Panc1 (cell line): ENCODE data around the gene APOBEC3A. TPM values are rescaled to one million over a fixed set of nuclear protein-coding genes. Genes with fewer than 3 reads are reported as not detected.

Experiments used
- ATAC-seq: fragments of 200-7000 bp; cut with Tn5 transposase; 2 replicates; pipeline ENCODE4 v1.9.1; 2020; ENCODE audit warnings: mild to moderate bottlenecking, moderate library complexity
- BruUV-seq: library from RNA; stranded (reverse); fragments of 400-500 nt; replicated peaks from 2 replicates; lab custom pipeline; 2021; lab: Mats Ljungman, UMichigan
- CTCF ChIA-PET: fragments of 300-600 bp; sonication (Branson Sonifier 250); formaldehyde crosslinking; loops from one replicate; lab custom pipeline; 2022; ENCODE audit warnings: antibody characterized with exemption; lab: Charles Lee
- POLR2A ChIA-PET: fragments of 300-600 bp; sonication (Branson Sonifier 250); formaldehyde crosslinking; loops from one replicate; lab custom pipeline; 2022; ENCODE audit warnings: antibody characterized with exemption; lab: Charles Lee
- DNase-seq: peaks from one replicate; pipeline ENCODE4 v3.0.0-alpha.2; 2010; ENCODE audit warnings: low read depth, low spot score
- H3K27ac ChIP-seq: 2 replicates; pipeline ENCODE4 v1.5.1; 2011; ENCODE audit warnings: mild to moderate bottlenecking, low read length, inconsistent platforms
- H3K27me3 ChIP-seq: fragments of 200-500 bp; sonication (Bioruptor generic); 2 replicates; pipeline ENCODE4 v1.6.0; 2014; ENCODE audit warnings: low read length, inconsistent platforms; ENCODE audit not compliant: control insufficient read depth, insufficient read depth
- H3K36me3 ChIP-seq: fragments of 200-500 bp; sonication (Bioruptor generic); 2 replicates; pipeline ENCODE4 v1.5.1; 2014; ENCODE audit warnings: inconsistent platforms, mild to moderate bottlenecking, low read length, moderate library complexity; ENCODE audit not compliant: control insufficient read depth, insufficient read depth
- H3K4me1 ChIP-seq: 2 replicates; pipeline ENCODE4 v1.5.1; 2011; ENCODE audit warnings: inconsistent platforms, mild to moderate bottlenecking, low read length, moderate library complexity; ENCODE audit not compliant: control insufficient read depth, insufficient read depth
- H3K4me3 ChIP-seq, 2 experiments: 2 replicates each; pipeline ENCODE4 v1.5.1; 2011 to 2012; ENCODE audit warnings: low read depth in 2 of 2, low read length in 2 of 2, mild to moderate bottlenecking in 2 of 2, inconsistent platforms in 1 of 2, moderate library complexity in 1 of 2
- H3K9me3 ChIP-seq: fragments of 200-500 bp; sonication (Bioruptor generic); 2 replicates; pipeline ENCODE4 v1.5.1; 2014; ENCODE audit warnings: low read depth, mild to moderate bottlenecking, inconsistent platforms, low read length, moderate library complexity; ENCODE audit not compliant: control insufficient read depth, insufficient read depth
- CTCF ChIP-seq: fragments of 450-650 bp; IDR thresholded peaks from 2 replicates; pipeline ENCODE4 v1.5.1; 2017; ENCODE audit warnings: mild to moderate bottlenecking
- POLR2AphosphoS5 ChIP-seq: IDR thresholded peaks from 2 replicates; pipeline ENCODE4 v1.6.1; 2012; ENCODE audit warnings: mild to moderate bottlenecking, low read depth, low read length, moderate library complexity
- REST ChIP-seq, 2 experiments: IDR thresholded peaks; 2 replicates each; pipeline ENCODE4 v1.6.1; 2011 to 2012; ENCODE audit warnings: low read depth in 2 of 2, control low read depth in 1 of 2, low read length in 1 of 2, mild to moderate bottlenecking in 1 of 2, moderate library complexity in 1 of 2; ENCODE audit not compliant: insufficient read depth in 1 of 2
- SIN3A ChIP-seq: IDR thresholded peaks from 2 replicates; pipeline ENCODE4 v1.6.1; 2012; ENCODE audit warnings: low read depth, mild to moderate bottlenecking, low read length, moderate library complexity, borderline replicate concordance; ENCODE audit not compliant: insufficient read depth
- TCF7L2 ChIP-seq: IDR thresholded peaks from 2 replicates; pipeline ENCODE4 v1.6.1; 2011; ENCODE audit warnings: mild to moderate bottlenecking, low read depth, low read length, inconsistent platforms
- in situ Hi-C: cut with HindIII; loops from 2 replicates; pipeline ENCODE4 v1.10.0; 2016; ENCODE audit warnings: low sequenced_read_pairs, low pct_unique_long_range_greater_than_20kb
- intact Hi-C: fragments of 100-400 bp; cut with micrococcal nuclease; formaldehyde crosslinking; loops from one replicate; pipeline ENCODE4 v1.10.0; 2022; ENCODE audit not compliant: unreplicated experiment
- total RNA-seq: library from RNA; stranded (reverse); gene quantifications from one replicate; pipeline ENCODE4 v1.2.1, GENCODE V29; 2021; ENCODE audit not compliant: unreplicated experiment

Gene APOBEC3A
- total RNA-seq, 1 experiment from 2014 or later, result not detected

- POLR2A ChIA-PET, result no interaction called here
- BruUV-seq, result no TSS peak
- no peak overlapping the region for H3K4me3 ChIP-seq
- in situ Hi-C loops (no loop called here), intact Hi-C loops (no loop called here)
- no peaks in the 10 kb centered on the region for H3K4me1 ChIP-seq
- ATAC-seq (no peak), DNase-seq (no peak)
- CTCF ChIA-PET, result no interaction called here
- H3K9me3 ChIP-seq, result no peaks in the 10 kb centered on the region
- H3K27ac ChIP-seq, result no peak overlapping the region
- no peaks in the 10 kb centered on the region for H3K36me3 ChIP-seq
- H3K27me3 ChIP-seq, result no peaks in the 10 kb centered on the region
- TF ChIP-seq POLR2AphosphoS5, result no peak
- TF ChIP-seq SIN3A, result no peak
- no peak for TF ChIP-seq CTCF
- no peak for TF ChIP-seq REST (IDR thresholded peaks at IDR 0.05; ENCODE audit: insufficient read depth in 1 of 2, low read depth in 2 of 2, low read length in 1 of 2)
- no peak for TF ChIP-seq TCF7L2
These were observed 16.5 kb upstream of the APOBEC3A start for GRCh38 chr22:38940811-38941384.

- in situ Hi-C loops, result no loop called here
- intact Hi-C loops, result no loop called here
- TF ChIP-seq CTCF, result no peak
- TF ChIP-seq REST (IDR thresholded peaks at IDR 0.05; ENCODE audit: insufficient read depth in 1 of 2, low read depth in 2 of 2, low read length in 1 of 2), result no peak
- TF ChIP-seq SIN3A, result no peak
- no peak for TF ChIP-seq POLR2AphosphoS5
- no peak for TF ChIP-seq TCF7L2
- Histone ChIP-seq H3K4me1 (no peaks in the 10 kb centered on the region), H3K27ac (no peak overlapping the region), H3K36me3 (no peaks in the 10 kb centered on the region), H3K9me3 (no peaks in the 10 kb centered on the region), H3K27me3 (no peaks in the 10 kb centered on the region), H3K4me3 (no peak overlapping the region)
- no peak for DNase-seq
- ATAC-seq, result no peak
- POLR2A ChIA-PET, result no interaction called here
- BruUV-seq, result no TSS peak
- CTCF ChIA-PET, result no interaction called here
These were observed 15.9 kb upstream of the APOBEC3A start for GRCh38 chr22:38941488-38941987.
